HepG2 (cell line): Measurements from ENCODE around the gene FTL. TPM values are rescaled to one million over a fixed set of nuclear protein-coding genes. Genes with fewer than 3 reads are reported as not detected.

Source experiments
- ARNT2 ChIP-seq: sonication (generic); formaldehyde crosslinking; IDR thresholded peaks from 2 replicates; pipeline ENCODE4 v1.8.0; 2022; ENCODE audit warnings: mild to moderate bottlenecking, low read depth, missing genetic modification reagents, moderate library complexity
- ATRX ChIP-seq: sonication (generic); formaldehyde crosslinking; IDR thresholded peaks from 2 replicates; pipeline ENCODE4 v1.4.0; 2020; ENCODE audit warnings: missing genetic modification reagents, borderline replicate concordance
- MYC ChIP-seq: sonication (generic); formaldehyde crosslinking; IDR thresholded peaks from 2 replicates; pipeline ENCODE4 v1.9.0; 2021; ENCODE audit warnings: missing genetic modification reagents, borderline replicate concordance
- SRSF4 ChIP-seq: fragments of 200-400 bp; formaldehyde crosslinking; IDR thresholded peaks from one replicate; pipeline ENCODE4 v1.6.1; 2018; ENCODE audit warnings: mild to moderate bottlenecking, low read depth, low read length, moderate library complexity; ENCODE audit not compliant: poor library complexity, severe bottlenecking
- TGIF2 ChIP-seq: IDR thresholded peaks from 2 replicates; pipeline ENCODE4 v1.6.1; 2016; ENCODE audit warnings: control low read depth, missing compliant biosample characterization
- ZBTB8A ChIP-seq: sonication (generic); formaldehyde crosslinking; IDR thresholded peaks from 2 replicates; pipeline ENCODE4 v1.4.0; 2020; ENCODE audit warnings: mild to moderate bottlenecking, low read depth, missing genetic modification reagents, borderline replicate concordance
- ZNF17 ChIP-seq: sonication (generic); formaldehyde crosslinking; IDR thresholded peaks from 2 replicates; pipeline ENCODE4 v1.5.0; 2020; ENCODE audit warnings: mild to moderate bottlenecking, missing genetic modification reagents
- ZNF326 ChIP-seq: sonication (generic); formaldehyde crosslinking; IDR thresholded peaks from 2 replicates; pipeline ENCODE4 v1.4.0; 2020; ENCODE audit warnings: missing genetic modification reagents, borderline replicate concordance
- ZNF343 ChIP-seq: sonication (generic); formaldehyde crosslinking; IDR thresholded peaks from 2 replicates; pipeline ENCODE4 v1.4.0; 2020; ENCODE audit warnings: mild to moderate bottlenecking, missing genetic modification reagents
- ZNF432 ChIP-seq: sonication (generic); formaldehyde crosslinking; IDR thresholded peaks from 2 replicates; pipeline ENCODE4 v1.5.0; 2020; ENCODE audit warnings: missing genetic modification reagents, mild to moderate bottlenecking, borderline replicate concordance
- ZSCAN22 ChIP-seq: sonication (generic); formaldehyde crosslinking; IDR thresholded peaks from 2 replicates; pipeline ENCODE4 v1.4.0; 2020; ENCODE audit warnings: mild to moderate bottlenecking, missing genetic modification reagents
- polyA plus RNA-seq, 8 experiments: library from polyadenylated mRNA; depleted of rRNA in 3 of 8; stranded (reverse) in 7 of 8; unstranded in 1 of 8; fragments of >200 nt; fragmentation: Illumina TruSeq in 4 of 8; extraction: Trizol in 4 of 8; gene quantifications; 2 replicates each; pipeline versions ENCODE4 v1.2.1 to v1.2.3, GENCODE V29; 2011 to 2016; ENCODE audit warnings: low read depth in 4 of 8, missing spikeins in 1 of 8, mixed read lengths in 1 of 8; ENCODE audit not compliant: insufficient read depth in 1 of 8
- total RNA-seq, 5 experiments: library from RNA; depleted of rRNA; stranded (reverse); fragments of >200 nt; fragmentation: Illumina TruSeq; extraction: Trizol; gene quantifications; 2 replicates each; pipeline ENCODE4 v1.2.3, GENCODE V29; 2016; ENCODE audit warnings: low read depth in 1 of 5
- TF ChIP-seq, protein P1 (sequence below): sonication (generic); formaldehyde crosslinking; IDR thresholded peaks from 2 replicates; pipeline ENCODE4 v1.8.0; 2022; ENCODE audit warnings: low read depth, missing genetic modification reagents
- TF ChIP-seq, protein P2 (sequence below): sonication (generic); formaldehyde crosslinking; IDR thresholded peaks from 2 replicates; pipeline ENCODE4 v1.8.1; 2023; ENCODE audit warnings: mild to moderate bottlenecking, missing genetic modification reagents
- TF ChIP-seq, protein P3 (sequence below): sonication (generic); formaldehyde crosslinking; IDR thresholded peaks from 2 replicates; pipeline ENCODE4 v1.5.1; 2020; ENCODE audit warnings: missing genetic modification reagents, mild to moderate bottlenecking, borderline replicate concordance
- TF ChIP-seq, protein P4 (sequence below): sonication (generic); formaldehyde crosslinking; IDR thresholded peaks from 2 replicates; pipeline ENCODE4 v1.4.0; 2020; ENCODE audit warnings: missing genetic modification reagents
- TF ChIP-seq, protein P5 (sequence below): sonication (generic); formaldehyde crosslinking; IDR thresholded peaks from 2 replicates; pipeline ENCODE4 v1.5.1; 2020; ENCODE audit warnings: mild to moderate bottlenecking, missing genetic modification reagents

FTL gene
- total and polyA plus RNA-seq, 2 of the 13 experiments (the other 11 are each of a cell fraction or from before 2014, with no cell fraction given) = 2,721 to 8,800 TPM

DNA sequence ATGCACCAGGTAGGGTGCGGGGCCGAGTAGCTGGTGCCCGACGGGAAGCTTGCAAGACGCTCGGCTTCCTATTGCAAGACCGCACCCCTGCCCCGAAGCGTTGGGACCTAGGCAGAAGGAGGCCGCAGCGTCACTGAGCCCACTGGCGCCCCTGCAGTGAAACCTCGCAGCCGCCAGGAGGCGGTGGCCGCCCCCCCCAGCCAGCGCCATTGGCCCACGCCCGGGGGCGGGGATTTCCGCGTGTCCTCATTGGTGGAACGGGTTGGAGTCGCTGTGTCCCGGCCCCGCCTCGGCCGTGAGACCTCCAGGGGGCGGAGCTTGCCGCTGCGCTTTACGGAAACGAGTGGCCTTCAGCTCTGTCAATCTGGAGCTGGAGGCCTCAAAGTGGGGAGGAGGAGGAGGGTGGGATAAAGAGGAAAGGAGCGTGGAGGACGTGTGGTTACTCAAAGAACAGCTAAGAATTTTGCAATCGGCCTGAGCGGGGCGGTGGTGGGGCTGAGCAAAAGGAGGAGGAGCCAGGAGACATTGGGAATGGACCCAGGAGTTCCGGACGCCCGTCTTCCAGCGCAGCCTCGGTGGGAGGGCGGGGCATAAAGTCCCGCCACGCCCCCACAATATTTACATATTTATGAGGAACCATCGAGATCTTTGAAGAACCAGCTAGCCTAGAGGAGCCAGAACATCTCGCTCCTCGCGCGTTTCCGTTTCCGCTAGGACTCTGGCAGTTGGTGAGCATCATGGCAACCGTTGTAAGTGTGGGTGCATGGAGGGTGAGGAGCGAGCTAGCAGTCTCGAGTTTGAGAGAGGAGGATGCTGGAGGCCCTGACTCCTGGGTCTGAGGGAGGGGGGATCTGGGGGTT lies 28.3 kb downstream of the FTL start, which contains the start of the genes GYS1 and RUVBL2 (continued):
- TF ChIP-seq, protein P1, sequence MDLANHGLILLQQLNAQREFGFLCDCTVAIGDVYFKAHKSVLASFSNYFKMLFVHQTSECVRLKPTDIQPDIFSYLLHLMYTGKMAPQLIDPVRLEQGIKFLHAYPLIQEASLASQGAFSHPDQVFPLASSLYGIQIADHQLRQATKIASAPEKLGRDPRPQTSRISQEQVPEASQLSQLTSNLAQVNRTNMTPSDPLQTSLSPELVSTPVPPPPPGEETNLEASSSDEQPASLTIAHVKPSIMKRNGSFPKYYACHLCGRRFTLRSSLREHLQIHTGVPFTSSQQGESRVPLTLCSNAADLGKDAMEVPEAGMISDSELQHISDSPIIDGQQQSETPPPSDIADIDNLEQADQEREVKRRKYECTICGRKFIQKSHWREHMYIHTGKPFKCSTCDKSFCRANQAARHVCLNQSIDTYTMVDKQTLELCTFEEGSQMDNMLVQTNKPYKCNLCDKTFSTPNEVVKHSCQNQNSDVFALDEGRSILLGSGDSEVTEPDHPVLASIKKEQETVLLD (CRISPR knock-in tag) = no peak
- TF ChIP-seq ZNF432 (CRISPR knock-in tag) = no peak
- no peak for TF ChIP-seq SRSF4
- TF ChIP-seq, protein P2, sequence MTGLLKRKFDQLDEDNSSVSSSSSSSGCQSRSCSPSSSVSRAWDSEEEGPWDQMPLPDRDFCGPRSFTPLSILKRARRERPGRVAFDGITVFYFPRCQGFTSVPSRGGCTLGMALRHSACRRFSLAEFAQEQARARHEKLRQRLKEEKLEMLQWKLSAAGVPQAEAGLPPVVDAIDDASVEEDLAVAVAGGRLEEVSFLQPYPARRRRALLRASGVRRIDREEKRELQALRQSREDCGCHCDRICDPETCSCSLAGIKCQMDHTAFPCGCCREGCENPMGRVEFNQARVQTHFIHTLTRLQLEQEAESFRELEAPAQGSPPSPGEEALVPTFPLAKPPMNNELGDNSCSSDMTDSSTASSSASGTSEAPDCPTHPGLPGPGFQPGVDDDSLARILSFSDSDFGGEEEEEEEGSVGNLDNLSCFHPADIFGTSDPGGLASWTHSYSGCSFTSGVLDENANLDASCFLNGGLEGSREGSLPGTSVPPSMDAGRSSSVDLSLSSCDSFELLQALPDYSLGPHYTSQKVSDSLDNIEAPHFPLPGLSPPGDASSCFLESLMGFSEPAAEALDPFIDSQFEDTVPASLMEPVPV = no peak
- TF ChIP-seq TGIF2 (CRISPR knock-in tag) = peak; percentile 70
- TF ChIP-seq ZNF343 = no peak
- peak; percentile 84 for TF ChIP-seq ARNT2 (CRISPR knock-in tag)
- no peak for TF ChIP-seq ZNF17 (CRISPR knock-in tag)
- TF ChIP-seq ZBTB8A (CRISPR knock-in tag) = no peak
- peak; percentile 52; the same call in 1 of the 2 replicates for TF ChIP-seq MYC (CRISPR knock-in tag)
- TF ChIP-seq, protein P3, sequence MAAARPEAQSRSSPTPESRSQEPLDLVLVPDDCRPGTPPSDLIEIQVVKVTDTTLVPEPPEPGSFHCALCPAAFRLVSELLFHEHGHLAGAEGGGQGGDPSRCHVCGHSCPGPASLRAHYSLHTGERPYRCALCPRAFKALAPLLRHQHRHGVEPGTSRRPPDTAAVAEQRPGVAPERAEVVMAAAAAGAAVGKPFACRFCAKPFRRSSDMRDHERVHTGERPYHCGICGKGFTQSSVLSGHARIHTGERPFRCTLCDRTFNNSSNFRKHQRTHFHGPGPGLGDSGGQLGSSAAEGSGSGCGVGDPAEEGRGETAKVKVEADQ (CRISPR knock-in tag) = no peak; the same call in 1 of the 2 replicates
- no peak for TF ChIP-seq ATRX (CRISPR knock-in tag)
- TF ChIP-seq, protein P4, sequence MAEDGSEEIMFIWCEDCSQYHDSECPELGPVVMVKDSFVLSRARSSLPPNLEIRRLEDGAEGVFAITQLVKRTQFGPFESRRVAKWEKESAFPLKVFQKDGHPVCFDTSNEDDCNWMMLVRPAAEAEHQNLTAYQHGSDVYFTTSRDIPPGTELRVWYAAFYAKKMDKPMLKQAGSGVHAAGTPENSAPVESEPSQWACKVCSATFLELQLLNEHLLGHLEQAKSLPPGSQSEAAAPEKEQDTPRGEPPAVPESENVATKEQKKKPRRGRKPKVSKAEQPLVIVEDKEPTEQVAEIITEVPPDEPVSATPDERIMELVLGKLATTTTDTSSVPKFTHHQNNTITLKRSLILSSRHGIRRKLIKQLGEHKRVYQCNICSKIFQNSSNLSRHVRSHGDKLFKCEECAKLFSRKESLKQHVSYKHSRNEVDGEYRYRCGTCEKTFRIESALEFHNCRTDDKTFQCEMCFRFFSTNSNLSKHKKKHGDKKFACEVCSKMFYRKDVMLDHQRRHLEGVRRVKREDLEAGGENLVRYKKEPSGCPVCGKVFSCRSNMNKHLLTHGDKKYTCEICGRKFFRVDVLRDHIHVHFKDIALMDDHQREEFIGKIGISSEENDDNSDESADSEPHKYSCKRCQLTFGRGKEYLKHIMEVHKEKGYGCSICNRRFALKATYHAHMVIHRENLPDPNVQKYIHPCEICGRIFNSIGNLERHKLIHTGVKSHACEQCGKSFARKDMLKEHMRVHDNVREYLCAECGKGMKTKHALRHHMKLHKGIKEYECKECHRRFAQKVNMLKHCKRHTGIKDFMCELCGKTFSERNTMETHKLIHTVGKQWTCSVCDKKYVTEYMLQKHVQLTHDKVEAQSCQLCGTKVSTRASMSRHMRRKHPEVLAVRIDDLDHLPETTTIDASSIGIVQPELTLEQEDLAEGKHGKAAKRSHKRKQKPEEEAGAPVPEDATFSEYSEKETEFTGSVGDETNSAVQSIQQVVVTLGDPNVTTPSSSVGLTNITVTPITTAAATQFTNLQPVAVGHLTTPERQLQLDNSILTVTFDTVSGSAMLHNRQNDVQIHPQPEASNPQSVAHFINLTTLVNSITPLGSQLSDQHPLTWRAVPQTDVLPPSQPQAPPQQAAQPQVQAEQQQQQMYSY = no peak
- no peak for TF ChIP-seq ZSCAN22
- TF ChIP-seq, protein P5, sequence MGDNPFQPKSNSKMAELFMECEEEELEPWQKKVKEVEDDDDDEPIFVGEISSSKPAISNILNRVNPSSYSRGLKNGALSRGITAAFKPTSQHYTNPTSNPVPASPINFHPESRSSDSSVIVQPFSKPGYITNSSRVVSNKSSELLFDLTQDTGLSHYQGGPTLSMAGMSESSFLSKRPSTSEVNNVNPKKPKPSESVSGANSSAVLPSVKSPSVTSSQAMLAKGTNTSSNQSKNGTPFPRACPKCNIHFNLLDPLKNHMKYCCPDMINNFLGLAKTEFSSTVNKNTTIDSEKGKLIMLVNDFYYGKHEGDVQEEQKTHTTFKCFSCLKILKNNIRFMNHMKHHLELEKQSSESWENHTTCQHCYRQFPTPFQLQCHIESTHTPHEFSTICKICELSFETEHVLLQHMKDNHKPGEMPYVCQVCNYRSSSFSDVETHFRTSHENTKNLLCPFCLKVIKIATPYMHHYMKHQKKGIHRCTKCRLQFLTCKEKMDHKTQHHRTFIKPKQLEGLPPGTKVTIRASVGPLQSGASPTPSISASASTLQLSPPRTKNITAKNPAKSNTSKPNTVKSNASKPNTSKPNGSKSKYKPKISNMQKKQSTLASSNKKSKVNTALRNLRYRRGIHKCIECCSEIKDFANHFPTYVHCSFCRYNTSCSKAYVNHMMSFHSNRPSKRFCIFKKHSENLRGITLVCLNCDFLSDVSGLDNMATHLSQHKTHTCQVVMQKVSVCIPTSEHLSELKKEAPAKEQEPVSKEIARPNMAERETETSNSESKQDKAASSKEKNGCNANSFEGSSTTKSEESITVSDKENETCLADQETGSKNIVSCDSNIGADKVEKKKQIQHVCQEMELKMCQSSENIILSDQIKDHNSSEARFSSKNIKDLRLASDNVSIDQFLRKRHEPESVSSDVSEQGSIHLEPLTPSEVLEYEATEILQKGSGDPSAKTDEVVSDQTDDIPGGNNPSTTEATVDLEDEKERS = no peak
- no peak for TF ChIP-seq ZNF326 (CRISPR knock-in tag)
